ENCODE results near the gene LRIG1.
"Not testable (repeated sequence)": the region's sequence is repeated elsewhere in the genome, so short reads cannot be mapped to it uniquely, and the experiment has no call there.

LRIG1 gene

GRCh38 chr3:66441129-66441528 is 59.7 kb downstream of the LRIG1 start:
- DNase-seq = no peak

GRCh38 chr3:66439666-66440344 is 61.0 kb downstream of the LRIG1 start:
- DNase-seq = no peak

- DNase-seq = no peak
Observed at GRCh38 chr3:66438046-66438445, 62.8 kb downstream of the LRIG1 start.

- no peak for DNase-seq
Observed at GRCh38 chr3:66437341-66437929, 63.4 kb downstream of the LRIG1 start.

- DNase-seq = no peak
Observed at GRCh38 chr3:66435989-66436388, 64.8 kb downstream of the LRIG1 start.

GRCh38 chr3:66434726-66435125 is 66.1 kb downstream of the LRIG1 start:
- DNase-seq = no peak

- DNase-seq = no peak
Observed at GRCh38 chr3:66433522-66433782, 67.4 kb downstream of the LRIG1 start.

- DNase-seq = no peak
Observed at GRCh38 chr3:66432767-66433521, 67.9 kb downstream of the LRIG1 start.

GRCh38 chr3:66432041-66432766 is 68.6 kb downstream of the LRIG1 start:
- DNase-seq = no peak

- DNase-seq = no peak
Observed at GRCh38 chr3:66431494-66431893, 69.3 kb downstream of the LRIG1 start.

- DNase-seq = no peak
Observed at GRCh38 chr3:66430876-66431275, 69.9 kb downstream of the LRIG1 start.

- DNase-seq = no peak
Observed at GRCh38 chr3:66428733-66429132, 72.1 kb downstream of the LRIG1 start.

- DNase-seq = no peak
Observed at GRCh38 chr3:66427951-66428474, 72.8 kb downstream of the LRIG1 start.

- no peak for DNase-seq
Observed at GRCh38 chr3:66427352-66427751, 73.5 kb downstream of the LRIG1 start.

GRCh38 chr3:66426135-66426534 is 74.7 kb downstream of the LRIG1 start:
- DNase-seq = no peak

GRCh38 chr3:66425576-66426114 is 75.2 kb downstream of the LRIG1 start:
- DNase-seq = no peak

- no peak for DNase-seq
Observed at GRCh38 chr3:66425032-66425431, 75.8 kb downstream of the LRIG1 start.

GRCh38 chr3:66423791-66424190 is 77.0 kb downstream of the LRIG1 start:
- DNase-seq = no peak

- not testable (repeated sequence) for DNase-seq
Observed at GRCh38 chr3:66421893-66422292, 78.9 kb downstream of the LRIG1 start.

- not testable (repeated sequence) for DNase-seq
Observed at GRCh38 chr3:66421144-66421543, 79.7 kb downstream of the LRIG1 start.

- no peak for DNase-seq
Observed at GRCh38 chr3:66419036-66419435, 81.8 kb downstream of the LRIG1 start.

- no peak for DNase-seq
Observed at GRCh38 chr3:66418475-66418931, 82.3 kb downstream of the LRIG1 start.
